Neural cell (in vitro differentiated cells): ENCODE results near the gene FHL2. TPM values are rescaled to one million over a fixed set of nuclear protein-coding genes. Genes with fewer than 3 reads are reported as not detected.

Experiments used
- H2AFZ ChIP-seq: fragments of 200-600, 300-800 bp; sonication (generic), shearing (Covaris generic); 2 replicates; pipeline ENCODE4 v1.6.0; 2014; ENCODE audit warnings: low read depth, mild to moderate bottlenecking, antibody characterized with exemption, low read length, moderate library complexity
- H3F3A ChIP-seq: fragments of 200-600 bp; shearing (Covaris generic); 2 replicates; pipeline ENCODE4 v1.6.1; 2016; ENCODE audit warnings: mild to moderate bottlenecking, moderate library complexity, mixed read lengths, antibody characterized with exemption, low read length; ENCODE audit not compliant: insufficient read depth, poor library complexity, severe bottlenecking
- H3K27ac ChIP-seq: fragments of 200-600, 300-800 bp; sonication (generic), shearing (Covaris generic); 2 replicates; pipeline ENCODE4 v1.5.1; 2014; ENCODE audit warnings: mild to moderate bottlenecking, low read length, moderate library complexity
- H3K27me3 ChIP-seq: fragments of 300-800, 200-600 bp; sonication (generic), shearing (Covaris generic); 2 replicates; pipeline ENCODE4 v1.6.0; 2014; ENCODE audit warnings: mild to moderate bottlenecking, low read depth, low read length, moderate library complexity; ENCODE audit not compliant: insufficient read depth
- H3K36me3 ChIP-seq: fragments of 300-800, 200-600 bp; sonication (generic), shearing (Covaris generic); 2 replicates; pipeline ENCODE4 v1.5.1; 2014; ENCODE audit warnings: mild to moderate bottlenecking, antibody characterized with exemption, low read length, moderate library complexity; ENCODE audit not compliant: insufficient read depth
- H3K4me2 ChIP-seq: fragments of 300-800, 200-600 bp; sonication (generic), shearing (Covaris generic); 2 replicates; pipeline ENCODE4 v1.6.0; 2014; ENCODE audit warnings: mild to moderate bottlenecking, low read length
- H3K4me3 ChIP-seq: fragments of 300-800, 200-600 bp; sonication (generic), shearing (Covaris generic); 2 replicates; pipeline ENCODE4 v1.5.1; 2014; ENCODE audit warnings: mild to moderate bottlenecking, low read length, moderate library complexity
- H3K79me2 ChIP-seq: fragments of 200-600 bp; shearing (Covaris generic); replicated peaks from 2 replicates; pipeline ENCODE4 v1.6.0; 2014; ENCODE audit warnings: mild to moderate bottlenecking, low read length, moderate library complexity; ENCODE audit not compliant: insufficient read depth
- H3K9ac ChIP-seq: fragments of 300-800, 200-600 bp; sonication (generic), shearing (Covaris generic); 2 replicates; pipeline ENCODE4 v1.6.1; 2016; ENCODE audit warnings: mild to moderate bottlenecking, low read length, mixed read lengths
- H3K9me2 ChIP-seq: fragments of 200-600 bp; shearing (Covaris generic); 2 replicates; pipeline ENCODE4 v1.6.1; 2016; ENCODE audit warnings: mild to moderate bottlenecking, low read length, mixed read lengths; ENCODE audit not compliant: insufficient read depth
- H3K9me3 ChIP-seq: fragments of 200-600, 300-800 bp; sonication (generic), shearing (Covaris generic); 2 replicates; pipeline ENCODE4 v1.6.1; 2016; ENCODE audit warnings: mild to moderate bottlenecking, mixed run types, low read length, moderate library complexity, mixed read lengths
- H4K20me1 ChIP-seq: fragments of 200-600 bp; shearing (Covaris generic); 2 replicates; pipeline ENCODE4 v1.6.1; 2016; ENCODE audit warnings: mild to moderate bottlenecking, mixed run types; ENCODE audit not compliant: insufficient read depth
- CTCF ChIP-seq: fragments of 450-650 bp; IDR thresholded peaks from 2 replicates; pipeline ENCODE4 v1.5.1; 2014; ENCODE audit warnings: antibody characterized with exemption, mild to moderate bottlenecking, moderate library complexity; ENCODE audit not compliant: poor library complexity, severe bottlenecking
- EP300 ChIP-seq: fragments of 450-650 bp; conservative IDR thresholded peaks from 2 replicates; pipeline ENCODE4 v1.6.1; 2014; ENCODE audit warnings: antibody characterized with exemption, mild to moderate bottlenecking, moderate library complexity; ENCODE audit not compliant: poor library complexity, severe bottlenecking
- EZH2 ChIP-seq: fragments of 200-600, 300-800 bp; shearing (Covaris generic), sonication (generic); IDR thresholded peaks from 2 replicates; pipeline ENCODE4 v1.6.1; 2014; ENCODE audit warnings: antibody characterized with exemption, low read length, borderline replicate concordance, mild to moderate bottlenecking; ENCODE audit not compliant: insufficient read depth, poor library complexity, severe bottlenecking
- MXI1 ChIP-seq: fragments of 450-650 bp; conservative IDR thresholded peaks from 2 replicates; pipeline ENCODE4 v1.6.1; 2014; ENCODE audit warnings: antibody characterized with exemption, mild to moderate bottlenecking; ENCODE audit not compliant: poor library complexity, severe bottlenecking
- POLR2AphosphoS5 ChIP-seq: IDR thresholded peaks from 2 replicates; pipeline ENCODE4 v1.6.1; 2012
- RAD21 ChIP-seq: fragments of 450-650 bp; conservative IDR thresholded peaks from 2 replicates; pipeline ENCODE4 v1.6.1; 2014; ENCODE audit warnings: antibody characterized with exemption, mild to moderate bottlenecking, moderate library complexity
- REST ChIP-seq: IDR thresholded peaks from 2 replicates; pipeline ENCODE4 v1.6.1; 2012; ENCODE audit warnings: borderline replicate concordance
- SMC3 ChIP-seq: fragments of 450-650 bp; conservative IDR thresholded peaks from 2 replicates; pipeline ENCODE4 v1.6.1; 2014; ENCODE audit warnings: antibody characterized with exemption, mild to moderate bottlenecking, moderate library complexity; ENCODE audit not compliant: poor library complexity
- TAF1 ChIP-seq: IDR thresholded peaks from 2 replicates; pipeline ENCODE4 v1.6.1; 2012; ENCODE audit warnings: low read depth
- polyA plus RNA-seq: library from polyadenylated mRNA; depleted of rRNA; stranded (reverse); fragments of >200 nt; gene quantifications from 2 replicates; pipeline ENCODE4 v1.2.3, GENCODE V29; 2014

FHL2 gene
- polyA plus RNA-seq, 1 donor from 2014 or later, result 3.5 TPM

- Histone ChIP-seq H3K79me2 (no peaks in the 10 kb centered on the region), H3F3A (no peaks in the 10 kb centered on the region), H3K9me2 (no peaks in the 10 kb centered on the region), H3K27ac (no peak overlapping the region), H3K27me3 (no peaks in the 10 kb centered on the region), H3K4me3 (no peak overlapping the region), H3K36me3 (no peaks in the 10 kb centered on the region), H3K9ac (no peak overlapping the region), H4K20me1 (no peaks in the 10 kb centered on the region), H3K9me3 (no peaks in the 10 kb centered on the region), H2AFZ (no peak overlapping the region), H3K4me2 (no peak overlapping the region)
- TF ChIP-seq POLR2AphosphoS5 (no peak), CTCF (no peak), EP300 (no peak), RAD21 (no peak), EZH2 (no peak), TAF1 (no peak), MXI1 (no peak), REST (no peak), SMC3 (no peak)
Measured at GRCh38 chr2:105407946-105408743, 9.3 kb upstream of the FHL2 start.

- Histone ChIP-seq H3K27ac (no peak overlapping the region), H3K4me2 (no peak overlapping the region), H2AFZ (no peak overlapping the region), H3K9me3 (no peaks in the 10 kb centered on the region), H3K27me3 (no peaks in the 10 kb centered on the region), H3K9ac (no peak overlapping the region), H3F3A (no peaks in the 10 kb centered on the region), H3K36me3 (no peaks in the 10 kb centered on the region), H3K4me3 (no peak overlapping the region), H3K79me2 (no peaks in the 10 kb centered on the region), H4K20me1 (no peaks in the 10 kb centered on the region), H3K9me2 (no peaks in the 10 kb centered on the region)
- TF ChIP-seq REST (no peak), TAF1 (no peak), SMC3 (no peak), EP300 (no peak), POLR2AphosphoS5 (no peak), CTCF (no peak), RAD21 (no peak), EZH2 (no peak), MXI1 (no peak)
Measured at GRCh38 chr2:105406221-105406620, 7.4 kb upstream of the FHL2 start.
